Erythroblast (primary cell): ENCODE data around the gene AQP9.

Experiments used
- GATA1 ChIP-seq: IDR thresholded peaks from 2 replicates; pipeline ENCODE4 v1.6.1; 2011; ENCODE audit warnings: low read depth, mild to moderate bottlenecking, control low read depth, low read length, moderate library complexity
- POLR2A ChIP-seq: IDR thresholded peaks from 2 replicates; pipeline ENCODE4 v1.6.1; 2011; ENCODE audit warnings: mild to moderate bottlenecking, low read length

DNA sequence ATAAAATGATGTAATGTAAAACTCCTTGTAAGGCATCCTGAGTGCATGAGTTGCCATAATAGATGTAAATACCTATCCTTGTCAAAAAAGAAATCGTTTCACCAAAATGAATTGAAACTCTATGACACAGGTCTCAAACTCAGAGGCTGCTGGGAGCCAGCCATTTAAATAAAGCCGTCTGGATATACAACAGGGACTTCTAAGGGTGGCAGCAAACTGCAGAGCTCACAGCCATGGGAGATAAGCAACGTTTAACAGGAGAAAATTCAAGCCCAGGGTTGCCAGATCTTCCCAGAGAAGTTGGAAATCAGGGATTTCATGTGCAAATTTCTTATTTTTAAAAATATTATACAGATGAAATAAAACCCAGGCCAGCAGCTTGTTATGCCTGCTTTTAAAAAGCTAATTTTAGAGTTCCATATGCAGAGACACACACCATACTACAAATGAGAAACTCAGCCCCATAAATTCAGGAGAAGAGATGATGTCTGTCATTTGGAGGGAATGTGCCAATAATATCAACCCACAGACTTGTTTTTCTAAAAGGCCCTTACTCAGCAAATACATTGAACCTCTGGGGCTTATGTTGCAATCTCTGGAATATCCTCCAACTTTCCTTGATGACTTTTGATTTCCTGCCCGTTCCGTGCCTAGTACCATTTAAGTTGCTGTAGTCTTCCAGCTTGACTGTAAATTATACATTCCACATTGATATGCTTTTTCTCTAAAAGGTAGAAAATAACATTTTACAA is 75.6 kb downstream of the AQP9 start:
- no peak for TF ChIP-seq POLR2A
- no peak for TF ChIP-seq GATA1
